Right cardiac atrium (tissue), 5 donors: Measurements from ENCODE around the gene NECTIN2. TPM values are rescaled to one million over a fixed set of nuclear protein-coding genes. Genes with fewer than 3 reads are reported as not detected.

Experiments used
- ATAC-seq, 2 donors: fragments of 200-7000 bp; cut with Tn5 transposase; one replicate each; pipeline versions ENCODE4 v1.8.0 to v1.9.1; 2020; ENCODE audit warnings: moderate library complexity in 2 of 2, mild to moderate bottlenecking in 1 of 2
- DNase-seq, 3 donors: peaks; one replicate each; pipeline ENCODE4 v3.0.0-alpha.2; 2020
- H3K27ac ChIP-seq: one replicate; pipeline ENCODE4 v1.5.1; 2013; ENCODE audit warnings: mild to moderate bottlenecking, low read length, control low read depth, moderate library complexity
- H3K27me3 ChIP-seq: one replicate; pipeline ENCODE4 v1.6.1; 2013; ENCODE audit not compliant: control insufficient read depth, insufficient read depth
- H3K4me1 ChIP-seq: one replicate; pipeline ENCODE4 v1.6.1; 2013; ENCODE audit warnings: low read length; ENCODE audit not compliant: control insufficient read depth, insufficient read depth
- H3K4me3 ChIP-seq: one replicate; pipeline ENCODE4 v1.5.1; 2013; ENCODE audit warnings: low read length, control low read depth
- H3K9me3 ChIP-seq: one replicate; pipeline ENCODE4 v1.6.1; 2013; ENCODE audit warnings: low read length; ENCODE audit not compliant: control insufficient read depth
- WGBS: extraction: QIAGEN DNeasy Blood & Tissue Kit; methylation state at CpG from one replicate; pipeline ENCODE4 v1.1.7; 2013; 5-methylcytosine and 5-hydroxymethylcytosine counted together
- intact Hi-C, 4 donors: fragments of 100-400 bp; cut with DNase I; formaldehyde crosslinking; loops; one replicate each; pipeline versions ENCODE4 v1.11.0 to v1.14.0; 2022 to 2023
- polyA plus RNA-seq: library from polyadenylated mRNA; stranded (reverse); fragments of 200-250 nt; gene quantifications from one replicate; pipeline ENCODE4 v1.2.3, GENCODE V29; 2013
- total RNA-seq, 4 donors: library from RNA; stranded (reverse); fragmentation: NEBNext Ultra II Directional; extraction: Animal tissue kit (Norgen Biotek cat#: 25700); gene quantifications; one replicate each; pipeline ENCODE4 v1.2.1, GENCODE V29; 2021
- donor health status: healthy with polysubstance abuse.
- donor health status: DM: no; HTN: yes; CAD: no.
- donor health status: DM: no; HTN: no; CAD: no.
- donor health status: DM: no; HTN: yes; CAD: no; lungs with severe emphysema.
- donor health status: DM: yes; HTN: yes; CAD: no.

Gene NECTIN2
- total and polyA plus RNA-seq, 5 donors: 44.2 to 106 (median 57.0) TPM

- intact Hi-C loops: loop anchor here in 1 of 4 donors (5.0 kb wide), 1 partner anchor 34 kb away; no protein-coding TSS in a partner anchor
- DNase-seq: peak; percentile 84 to 96 (median 95)
These were observed 37.4 kb upstream of the NECTIN2 start, which contains the start of gene BCAM for GRCh38 chr19:44808463-44809371. Gene BCAM (plus strand): TSS chr19:44809103. CDS start chr19:44809125, 22 bp downstream.

GRCh38 chr19:44809577-44810233, 36.4 kb upstream of the NECTIN2 start:
- DNase-seq (peak in 2 of 3 donors; percentile 31 to 36), ATAC-seq (peak; percentile 20 to 25)
- 34% methylated on average over 7 of the region's 7 CpGs for WGBS
- Histone ChIP-seq H3K4me1 (peaks cover 4% of the 10 kb centered on the region), H3K4me3 (peak overlapping the region; percentile 66), H3K27me3 (no peaks in the 10 kb centered on the region), H3K9me3 (no peaks in the 10 kb centered on the region), H3K27ac (peak overlapping the region; percentile 46)
- intact Hi-C loops: loop anchor here in 1 of 4 donors (5.0 kb wide), 1 partner anchor 33 kb away; no protein-coding TSS in a partner anchor

More at GRCh38 chr19:44808463-44809371, 37.4 kb upstream of the NECTIN2 start, which contains the start of gene BCAM:
- Histone ChIP-seq H3K4me3 (peak within 1 kb of the TSS; percentile 66), H3K27me3 (no peaks in the 10 kb centered on the region), H3K4me1 (peaks cover 4% of the 10 kb centered on the region), H3K9me3 (no peaks in the 10 kb centered on the region), H3K27ac (peak within 1 kb of the TSS; percentile 67)
- WGBS: 1% methylated on average over 59 of the region's 59 CpGs
- peak; percentile 89 to 94 for ATAC-seq

GRCh38 chr19:44810234-44811121, 35.6 kb upstream of the NECTIN2 start:
- Histone ChIP-seq H3K4me1 (peaks cover 4% of the 10 kb centered on the region), H3K4me3 (peak overlapping the region; percentile 66), H3K27me3 (no peaks in the 10 kb centered on the region), H3K27ac (no peak overlapping the region), H3K9me3 (no peaks in the 10 kb centered on the region)
- DNase-seq (peak in 2 of 3 donors; percentile 25 to 28), ATAC-seq (no peak)
- 66% methylated on average over 13 of the region's 13 CpGs for WGBS
- intact Hi-C loops: no loop called here

GRCh38 chr19:44811122-44811419, 35.0 kb upstream of the NECTIN2 start:
- intact Hi-C loops: no loop called here
- no peak for ATAC-seq
- WGBS: 91% methylated on average over 7 of the region's 7 CpGs
- Histone ChIP-seq H3K27me3 (no peaks in the 10 kb centered on the region), H3K4me1 (peaks cover 4% of the 10 kb centered on the region), H3K9me3 (no peaks in the 10 kb centered on the region), H3K27ac (no peak overlapping the region), H3K4me3 (no peak overlapping the region)
- DNase-seq: peak in 1 of 3 donors; percentile 11

GRCh38 chr19:44812142-44812718, 33.9 kb upstream of the NECTIN2 start:
- no peak overlapping the region for H3K27ac ChIP-seq
- ATAC-seq (no peak), DNase-seq (peak in 1 of 3 donors; percentile 13)
- H3K4me1 ChIP-seq: peaks cover 4% of the 10 kb centered on the region
- intact Hi-C loops: no loop called here
- H3K9me3 ChIP-seq: no peaks in the 10 kb centered on the region
- WGBS: 89% methylated on average over 28 of the region's 28 CpGs
- no peaks in the 10 kb centered on the region for H3K27me3 ChIP-seq
- H3K4me3 ChIP-seq: no peak overlapping the region

GRCh38 chr19:44813070-44813840, 32.8 kb upstream of the NECTIN2 start:
- intact Hi-C loops: no loop called here
- 82% methylated on average over 38 of the region's 38 CpGs for WGBS
- peaks cover 4% of the 10 kb centered on the region for H3K4me1 ChIP-seq
- no peaks in the 10 kb centered on the region for H3K9me3 ChIP-seq
- DNase-seq (peak in 1 of 3 donors; percentile 48), ATAC-seq (no peak)
- H3K4me3 ChIP-seq: no peak overlapping the region
- no peaks in the 10 kb centered on the region for H3K27me3 ChIP-seq
- no peak overlapping the region for H3K27ac ChIP-seq

- no peaks in the 10 kb centered on the region for H3K9me3 ChIP-seq
- no peak overlapping the region for H3K4me3 ChIP-seq
- no peaks in the 10 kb centered on the region for H3K27me3 ChIP-seq
- intact Hi-C loops: no loop called here
- ATAC-seq (no peak), DNase-seq (no peak)
- H3K4me1 ChIP-seq: peaks cover 2% of the 10 kb centered on the region
- H3K27ac ChIP-seq: no peak overlapping the region
- WGBS: 88% methylated on average over 16 of the region's 16 CpGs
These were observed 32.1 kb upstream of the NECTIN2 start for GRCh38 chr19:44813841-44814470.

GRCh38 chr19:44814517-44814916, 31.6 kb upstream of the NECTIN2 start:
- Histone ChIP-seq H3K27me3 (no peaks in the 10 kb centered on the region), H3K4me3 (no peak overlapping the region), H3K27ac (no peak overlapping the region), H3K9me3 (no peaks in the 10 kb centered on the region), H3K4me1 (no peaks in the 10 kb centered on the region)
- 86% methylated on average over 17 of the region's 17 CpGs for WGBS
- intact Hi-C loops: no loop called here
- ATAC-seq (no peak), DNase-seq (peak in 2 of 3 donors; percentile 41 to 53)

- H3K4me3 ChIP-seq: no peak overlapping the region
- no peak overlapping the region for H3K27ac ChIP-seq
- H3K9me3 ChIP-seq: no peaks in the 10 kb centered on the region
- WGBS: 74% methylated on average over 2 of the region's 2 CpGs
- intact Hi-C loops: no loop called here
- H3K27me3 ChIP-seq: no peaks in the 10 kb centered on the region
- H3K4me1 ChIP-seq: peaks cover 5% of the 10 kb centered on the region
- DNase-seq: peak in 1 of 3 donors; percentile 13
- no peak for ATAC-seq
These were observed 29.8 kb upstream of the NECTIN2 start for GRCh38 chr19:44816301-44816700.
